ENCODE results near the gene AP1AR.

The AP1AR gene

DNA sequence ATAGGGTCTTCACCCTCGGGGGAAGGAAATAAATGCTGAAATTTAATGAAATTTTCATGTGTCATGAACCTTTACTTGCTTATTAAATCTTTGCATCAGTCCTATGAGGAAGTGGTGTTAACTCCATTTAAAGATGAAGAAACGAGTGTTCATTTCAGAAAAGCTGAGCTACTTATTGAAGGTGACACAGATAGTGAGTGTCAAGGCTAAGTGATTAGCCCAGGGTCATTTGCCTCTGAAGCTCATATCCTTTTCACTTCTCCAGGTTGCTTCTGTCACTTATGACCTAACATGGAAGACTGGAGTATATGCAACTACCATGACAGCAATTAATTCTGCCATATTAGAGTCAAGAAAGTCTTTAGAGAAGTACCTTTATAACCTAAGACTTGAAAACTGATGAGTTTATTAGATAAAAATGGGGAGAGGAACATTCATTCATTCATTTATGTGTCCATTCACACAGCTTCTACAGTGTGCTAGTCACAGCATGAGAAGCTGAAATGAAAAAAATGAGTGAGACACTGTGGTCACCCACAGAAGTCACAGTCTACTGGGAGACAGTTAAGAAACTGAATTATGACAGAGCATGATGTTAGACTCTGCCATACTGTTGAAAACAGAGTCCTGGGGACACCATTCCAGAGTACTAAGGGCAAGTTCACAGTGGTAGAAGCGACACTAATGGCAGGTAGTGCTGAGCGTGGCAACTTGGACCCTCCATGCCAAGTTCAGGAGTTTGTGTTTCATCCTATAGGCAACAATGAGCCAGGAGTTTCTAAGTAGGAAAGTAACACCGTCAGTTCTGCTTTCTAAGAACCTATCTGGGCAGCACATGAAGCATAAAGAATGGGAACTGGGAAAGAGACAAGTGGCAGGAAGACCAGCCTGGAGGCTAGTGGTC, 86.9 kb downstream of the AP1AR start:
- DNase-seq: no peak
